GM23248 (cell line): ENCODE measurements around the gene FKBP15.

Experiments used
- EZH2 ChIP-seq: fragments of 200-600 bp; sonication (generic); IDR thresholded peaks from 2 replicates; pipeline ENCODE4 v1.6.1; 2018; ENCODE audit warnings: antibody characterized with exemption, mild to moderate bottlenecking; ENCODE audit not compliant: insufficient read depth, poor library complexity, severe bottlenecking
- EZH2phosphoT487 ChIP-seq: fragments of 200-600 bp; sonication (generic); IDR thresholded peaks from 2 replicates; pipeline ENCODE4 v1.6.1; 2018; ENCODE audit warnings: antibody characterized with exemption, moderate library complexity, mild to moderate bottlenecking, low read depth; ENCODE audit not compliant: insufficient read depth

GRCh38 chr9:113215132-113215531 is 5.9 kb downstream of the FKBP15 start:
- TF ChIP-seq EZH2 (no peak), EZH2phosphoT487 (no peak)
